Right cardiac atrium (tissue), 5 donors: ENCODE data around the gene VASH1. TPM values are rescaled to one million over a fixed set of nuclear protein-coding genes. Genes with fewer than 3 reads are reported as not detected.

Experiments used
- ATAC-seq, 2 donors: fragments of 200-7000 bp; cut with Tn5 transposase; one replicate each; pipeline versions ENCODE4 v1.8.0 to v1.9.1; 2020; ENCODE audit warnings: moderate library complexity in 2 of 2, mild to moderate bottlenecking in 1 of 2
- DNase-seq, 3 donors: peaks; one replicate each; pipeline ENCODE4 v3.0.0-alpha.2; 2020
- H3K27ac ChIP-seq: one replicate; pipeline ENCODE4 v1.5.1; 2013; ENCODE audit warnings: mild to moderate bottlenecking, low read length, control low read depth, moderate library complexity
- H3K27me3 ChIP-seq: one replicate; pipeline ENCODE4 v1.6.1; 2013; ENCODE audit not compliant: control insufficient read depth, insufficient read depth
- H3K4me1 ChIP-seq: one replicate; pipeline ENCODE4 v1.6.1; 2013; ENCODE audit warnings: low read length; ENCODE audit not compliant: control insufficient read depth, insufficient read depth
- H3K4me3 ChIP-seq: one replicate; pipeline ENCODE4 v1.5.1; 2013; ENCODE audit warnings: low read length, control low read depth
- H3K9me3 ChIP-seq: one replicate; pipeline ENCODE4 v1.6.1; 2013; ENCODE audit warnings: low read length; ENCODE audit not compliant: control insufficient read depth
- WGBS: extraction: QIAGEN DNeasy Blood & Tissue Kit; methylation state at CpG from one replicate; pipeline ENCODE4 v1.1.7; 2013; 5-methylcytosine and 5-hydroxymethylcytosine counted together
- intact Hi-C, 4 donors: fragments of 100-400 bp; cut with DNase I; formaldehyde crosslinking; loops; one replicate each; pipeline versions ENCODE4 v1.11.0 to v1.14.0; 2022 to 2023
- polyA plus RNA-seq: library from polyadenylated mRNA; stranded (reverse); fragments of 200-250 nt; gene quantifications from one replicate; pipeline ENCODE4 v1.2.3, GENCODE V29; 2013
- total RNA-seq, 4 donors: library from RNA; stranded (reverse); fragmentation: NEBNext Ultra II Directional; extraction: Animal tissue kit (Norgen Biotek cat#: 25700); gene quantifications; one replicate each; pipeline ENCODE4 v1.2.1, GENCODE V29; 2021
- donor health status: healthy with polysubstance abuse.
- donor health status: DM: no; HTN: yes; CAD: no.
- donor health status: DM: no; HTN: no; CAD: no.
- donor health status: DM: no; HTN: yes; CAD: no; lungs with severe emphysema.
- donor health status: DM: yes; HTN: yes; CAD: no.

Gene VASH1
- total and polyA plus RNA-seq, 5 donors = 23.1 to 85.2 (median 36.3) TPM

GRCh38 chr14:76832503-76832988 lies 71.3 kb downstream of the VASH1 start:
- H3K27me3 ChIP-seq = no peaks in the 10 kb centered on the region
- WGBS = 73% methylated on average over 1 of the region's 1 CpG
- H3K9me3 ChIP-seq = no peaks in the 10 kb centered on the region
- H3K4me3 ChIP-seq = no peak overlapping the region
- intact Hi-C loops = no loop called here
- ATAC-seq (peak; percentile 8 to 9), DNase-seq (no peak)
- H3K27ac ChIP-seq = no peak overlapping the region
- H3K4me1 ChIP-seq = peaks cover 3% of the 10 kb centered on the region

Other genes starting within 250 kb of the VASH1 start
- 10 to 100 TPM; 19.9 to 24.9 (median 20.3) TPM for gene ANGEL1, start 51.4 kb downstream of the VASH1 start, total RNA-seq
- gene ANGEL1, start 51.4 kb downstream of the VASH1 start, polyA plus RNA-seq = 12.8 TPM
- gene LRRC74A, start 64.9 kb downstream of the VASH1 start, total RNA-seq = 1 to 10 TPM in 1 of 4 donors, not detected in 3; 1.1 TPM
- gene LRRC74A, start 64.9 kb downstream of the VASH1 start, polyA plus RNA-seq = not detected